GM21515 (cell line): Measurements from ENCODE around the gene SPTBN4.
"Not testable (repeated sequence)": the region's sequence is repeated elsewhere in the genome, so short reads cannot be mapped to it uniquely, and the experiment has no call there.

Experiments
- ATAC-seq: cut with Tn5 transposase; IDR thresholded peaks from one replicate; pipeline ENCODE4 v1.9.1; 2021; ENCODE audit not compliant: unreplicated experiment

SPTBN4 gene

GRCh38 chr19:40464059-40465024 is 2.5 kb upstream of the SPTBN4 start:
- no peak for ATAC-seq

- no peak for ATAC-seq
These were observed 1.7 kb upstream of the SPTBN4 start for GRCh38 chr19:40465025-40465556.

DNA sequence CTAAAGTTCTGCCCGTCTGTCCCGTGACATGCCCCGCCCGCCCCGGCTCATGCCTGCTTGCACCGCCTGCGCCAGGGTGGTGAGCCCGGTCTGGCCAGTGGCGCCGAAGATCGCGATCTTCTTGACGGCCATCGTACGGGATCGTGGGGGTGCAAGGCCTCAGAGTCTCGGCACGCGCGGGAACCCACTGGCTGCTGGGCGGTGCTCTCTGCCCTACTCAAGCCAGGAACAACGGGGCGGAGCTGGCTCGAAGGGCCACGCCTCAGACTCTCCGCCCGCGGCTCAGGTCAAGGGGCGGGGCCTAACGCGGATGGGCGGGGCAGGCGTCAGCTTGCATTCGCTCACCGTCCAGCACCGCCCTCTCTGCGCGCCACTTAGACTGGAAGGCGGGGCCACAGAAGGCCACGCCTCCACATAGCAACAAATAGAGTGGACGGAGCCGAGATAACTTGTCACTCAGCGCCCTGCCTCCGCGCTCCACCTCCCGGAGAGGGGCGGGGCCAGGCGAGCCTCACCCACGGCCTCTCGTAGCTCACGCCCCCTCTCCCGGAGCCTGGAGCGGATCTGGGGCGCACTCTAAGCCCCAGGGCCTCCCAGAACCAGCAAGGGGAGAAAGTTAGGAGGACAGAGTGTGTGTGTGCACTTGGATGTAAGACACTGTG is 1.1 kb upstream of the SPTBN4 start, which contains the start of gene BLVRB:
Gene BLVRB (minus strand): TSS at position 189 of the 662 bp plus-strand sequence. CDS start 57 bp downstream, at position 132.
- peak; percentile 79 for ATAC-seq

GRCh38 chr19:40466219-40466984 is 399 bp upstream of the SPTBN4 start:
- peak; percentile 24 for ATAC-seq

- ATAC-seq = no peak
These were observed 2.2 kb downstream of the SPTBN4 start for GRCh38 chr19:40469011-40469410.

GRCh38 chr19:40471111-40471510 is 4.3 kb downstream of the SPTBN4 start:
- ATAC-seq = no peak

GRCh38 chr19:40472516-40472915 is 5.7 kb downstream of the SPTBN4 start:
- no peak for ATAC-seq

DNA sequence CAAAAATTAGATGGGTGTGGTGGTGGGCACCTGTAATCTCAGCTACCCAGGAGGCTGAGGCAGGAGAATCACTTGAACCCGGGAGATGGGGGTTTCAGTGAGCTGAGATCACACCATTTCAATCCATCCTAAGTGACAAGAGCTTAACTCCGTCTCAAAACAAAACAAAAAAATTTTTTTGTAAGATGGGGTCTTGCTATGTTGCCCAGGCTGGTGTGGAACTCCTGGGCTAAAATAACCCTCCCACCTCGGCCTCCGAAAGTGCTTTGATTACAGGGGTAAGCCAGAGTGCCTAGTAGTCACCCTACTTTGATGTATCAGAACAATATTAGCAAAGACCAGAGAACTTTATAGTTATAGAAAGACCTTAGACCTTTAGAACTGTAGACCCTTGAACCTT is 7.9 kb downstream of the SPTBN4 start:
- ATAC-seq = no peak

- not testable (repeated sequence) for ATAC-seq
These were observed 9.3 kb downstream of the SPTBN4 start for GRCh38 chr19:40475878-40476644.

- no peak for ATAC-seq
These were observed 19.2 kb downstream of the SPTBN4 start for GRCh38 chr19:40486017-40486416.

DNA sequence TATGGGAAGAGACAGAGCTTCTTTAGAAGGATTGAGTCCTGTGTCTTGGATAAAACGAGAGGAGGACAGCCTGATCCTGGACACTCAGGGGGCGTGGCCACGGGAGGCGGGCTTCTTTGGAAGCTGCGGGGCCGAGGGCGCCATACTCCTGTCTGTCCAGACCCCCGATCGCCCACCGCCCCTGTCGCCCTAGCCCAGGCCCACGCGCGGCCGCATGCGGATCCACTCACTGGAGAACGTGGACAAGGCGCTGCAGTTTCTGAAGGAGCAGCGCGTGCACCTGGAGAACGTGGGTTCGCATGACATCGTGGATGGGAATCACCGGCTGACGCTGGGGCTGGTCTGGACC is 23.1 kb downstream of the SPTBN4 start:
- ATAC-seq = no peak

GRCh38 chr19:40492274-40492673 is 25.5 kb downstream of the SPTBN4 start:
- ATAC-seq = no peak

DNA sequence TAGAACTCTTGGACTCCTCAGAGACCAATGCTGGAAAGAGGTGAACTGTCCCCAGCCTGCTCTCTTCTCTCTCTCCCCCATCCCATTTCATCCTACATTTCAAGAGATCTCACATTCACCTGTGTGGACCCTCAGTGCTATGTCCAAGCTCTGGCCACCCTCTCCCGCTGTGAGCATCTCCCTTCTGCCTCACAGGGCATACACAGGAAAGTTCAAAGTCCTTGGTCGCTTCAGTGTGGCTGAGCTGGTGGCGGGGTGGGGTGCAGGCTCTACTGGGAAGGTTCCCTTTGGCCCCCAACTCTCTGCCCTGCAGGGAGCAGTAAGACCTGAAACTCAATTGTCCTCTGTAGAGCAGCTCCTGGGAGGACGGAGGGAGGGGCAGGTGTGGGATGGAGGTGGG is 27.0 kb downstream of the SPTBN4 start:
- no peak for ATAC-seq

DNA sequence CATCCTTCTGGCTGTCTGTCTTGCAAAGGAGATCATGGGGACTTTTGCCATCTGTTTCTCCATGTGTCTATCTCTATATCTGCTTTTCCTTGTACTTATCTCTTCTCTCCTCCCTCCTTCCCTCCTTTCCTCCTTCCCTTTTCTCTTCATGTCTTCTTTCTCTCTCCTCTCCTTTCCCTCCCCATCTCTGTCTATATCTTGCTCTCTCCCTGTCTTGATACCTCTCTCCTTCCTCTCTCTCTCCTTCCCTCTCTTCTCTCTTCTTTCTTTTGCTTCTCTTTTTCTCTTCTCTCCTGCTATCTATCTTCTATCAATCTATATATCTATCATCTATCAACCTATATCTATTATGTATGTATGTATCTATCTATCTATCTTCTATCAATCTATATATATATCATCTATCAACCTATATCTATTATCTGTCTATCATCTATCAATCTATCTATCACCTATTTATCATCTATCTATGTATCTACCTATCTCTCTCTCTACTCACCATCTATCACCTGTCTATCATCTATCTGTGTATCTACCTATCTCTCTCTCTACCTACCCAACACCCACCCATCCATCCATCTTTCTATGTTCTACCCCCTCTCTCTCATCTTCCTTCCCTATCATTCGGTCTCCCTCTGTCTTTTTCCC is 27.5 kb downstream of the SPTBN4 start:
- ATAC-seq = no peak

GRCh38 chr19:40497214-40497613 is 30.4 kb downstream of the SPTBN4 start:
- no peak for ATAC-seq

DNA sequence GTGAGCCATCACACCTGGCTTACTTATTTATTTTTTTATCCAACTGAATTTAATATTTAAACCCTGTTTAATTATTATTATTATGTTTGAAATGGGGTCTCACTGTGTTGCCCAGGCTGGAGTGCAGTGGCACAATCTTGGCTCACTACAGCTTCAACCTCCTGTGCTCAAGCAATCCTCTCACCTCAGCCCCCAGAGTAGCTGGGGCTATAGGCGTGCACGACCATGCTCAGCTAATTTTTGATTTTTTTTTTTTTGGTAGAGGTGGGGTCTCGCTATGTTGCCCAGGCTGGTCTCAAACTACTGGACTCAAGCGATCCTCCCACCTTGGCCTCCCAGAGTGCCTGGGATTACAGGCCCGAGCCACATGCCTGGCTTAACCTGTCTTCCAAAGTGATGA is 32.5 kb downstream of the SPTBN4 start:
- ATAC-seq = no peak

GRCh38 chr19:40500678-40501530 is 34.1 kb downstream of the SPTBN4 start:
- not testable (repeated sequence) for ATAC-seq

DNA sequence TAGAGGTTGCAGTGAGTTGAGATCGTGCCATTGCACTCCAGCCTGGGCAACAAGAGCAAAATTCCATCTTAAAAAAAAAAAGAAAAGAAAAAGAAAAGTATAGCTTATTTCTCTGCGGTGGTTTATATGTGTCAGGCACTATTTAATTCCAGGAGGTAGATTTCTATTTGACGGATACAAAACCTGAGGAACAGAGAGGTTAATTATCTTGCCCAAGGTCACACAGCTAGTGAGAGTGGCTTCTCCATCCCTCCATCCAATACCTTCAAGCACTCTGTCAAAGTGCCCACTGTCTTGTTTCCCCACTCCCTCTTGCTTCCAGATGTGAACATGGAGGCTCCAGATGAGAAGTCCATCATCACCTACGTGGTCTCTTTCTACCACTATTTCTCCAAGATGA is 34.8 kb downstream of the SPTBN4 start:
- no peak for ATAC-seq

DNA sequence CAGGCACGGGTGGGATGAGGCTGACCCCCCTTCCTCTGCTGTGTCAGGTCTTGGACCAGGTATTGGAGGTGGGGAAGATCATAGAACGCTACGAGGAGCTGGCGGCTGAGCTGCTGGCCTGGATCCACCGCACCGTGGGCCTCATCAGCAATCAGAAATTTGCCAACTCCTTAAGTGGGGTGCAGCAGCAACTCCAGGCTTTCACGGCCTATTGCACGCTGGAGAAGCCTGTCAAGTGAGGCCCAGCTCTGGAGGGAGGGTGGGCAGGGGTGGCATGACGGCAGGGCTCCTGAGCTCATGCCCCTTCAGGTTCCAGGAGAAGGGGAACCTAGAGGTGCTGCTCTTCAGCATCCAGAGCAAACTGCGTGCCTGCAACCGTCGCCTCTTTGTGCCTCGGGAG is 35.3 kb downstream of the SPTBN4 start:
- ATAC-seq = no peak
